ENCODE data around the gene SLC39A6. TPM values are rescaled to one million over a fixed set of nuclear protein-coding genes. Genes with fewer than 3 reads are reported as not detected.

The SLC39A6 gene
- total and polyA plus RNA-seq, 2 of the 13 experiments (the other 11 are each of a cell fraction or from before 2014, with no cell fraction given), result 41.7 to 59.2 TPM

- no peak for TF ChIP-seq ARID3A (IDR thresholded peaks at IDR 0.05; ENCODE audit: low read depth, low read length)
- peak; percentile 40; the same call in 1 of the 2 replicates for TF ChIP-seq HOMEZ (CRISPR knock-in tag; IDR thresholded peaks at IDR 0.05; ENCODE audit: low read depth)
- no peak for TF ChIP-seq ISL2 (CRISPR knock-in tag; IDR thresholded peaks at IDR 0.05)
- peak; percentile 82 for TF ChIP-seq ZNF18 (CRISPR knock-in tag; IDR thresholded peaks at IDR 0.05; ENCODE audit: insufficient replicate concordance)
- TF ChIP-seq MYNN (CRISPR knock-in tag; IDR thresholded peaks at IDR 0.05; ENCODE audit: low read depth), result peak; percentile 50; the same call in 1 of the 2 replicates
- TF ChIP-seq ZNF496 (CRISPR knock-in tag; IDR thresholded peaks at IDR 0.05; ENCODE audit: insufficient replicate concordance), result no peak
- no peak for TF ChIP-seq TP53 (CRISPR knock-in tag; conservative IDR thresholded peaks at IDR 0.05)
- TF ChIP-seq NR1H2 (CRISPR knock-in tag; IDR thresholded peaks at IDR 0.05; ENCODE audit: borderline replicate concordance, low read depth), result no peak; the same call in 1 of the 2 replicates
- TF ChIP-seq ZNF782 (CRISPR knock-in tag; IDR thresholded peaks at IDR 0.05; ENCODE audit: borderline replicate concordance), result 0 out of 2 replicates have a peak, but pooled peaks have one; percentile 12
- peak; percentile 95 for TF ChIP-seq NKX3-1 (CRISPR knock-in tag; IDR thresholded peaks at IDR 0.05)
- TF ChIP-seq TRIM22 (IDR thresholded peaks at IDR 0.05), result no peak
- TF ChIP-seq ARHGAP35 (CRISPR knock-in tag; IDR thresholded peaks at IDR 0.05; ENCODE audit: borderline replicate concordance), result 0 out of 2 replicates have a peak, but pooled peaks have one; percentile 55
- TF ChIP-seq ATF1 (CRISPR knock-in tag; IDR thresholded peaks at IDR 0.05), result peak; percentile 74
- TF ChIP-seq HOXA5 (CRISPR knock-in tag; IDR thresholded peaks at IDR 0.05), result peak; percentile 90
- TF ChIP-seq ZNF761 (CRISPR knock-in tag; conservative IDR thresholded peaks at IDR 0.05), result no peak
- TF ChIP-seq HNF1A (IDR thresholded peaks at IDR 0.05; ENCODE audit: low read depth), result no peak
- TF ChIP-seq HNF1A (CRISPR knock-in tag; IDR thresholded peaks at IDR 0.05; ENCODE audit: borderline replicate concordance), result peak; percentile 61
- peak; percentile 40; the same call in 1 of the 2 replicates for TF ChIP-seq ZNF614 (CRISPR knock-in tag; IDR thresholded peaks at IDR 0.05; ENCODE audit: borderline replicate concordance)
Observed at GRCh38 chr18:36129300-36130038, at the start of gene SLC39A6, which contains the start of gene ELP2 (continued).
